Brain microvascular endothelial cell (primary cell): ENCODE results near the gene ZNF701.
"Not testable (repeated sequence)": the region's sequence is repeated elsewhere in the genome, so short reads cannot be mapped to it uniquely, and the experiment has no call there.

Source experiments
- DNase-seq: peaks from one replicate; pipeline ENCODE4 v3.0.0-alpha.2; 2020
- H3K27ac ChIP-seq: fragments of 250-450 bp; sonication (Bioruptor Pico); 2 replicates; pipeline ENCODE4 v1.5.1; 2020; ENCODE audit warnings: mild to moderate bottlenecking, moderate library complexity
- H3K27me3 ChIP-seq: fragments of 250-450 bp; sonication (Bioruptor Pico); replicated peaks from 2 replicates; pipeline ENCODE4 v1.5.1; 2020; ENCODE audit warnings: mild to moderate bottlenecking
- H3K36me3 ChIP-seq: fragments of 250-450 bp; sonication (Bioruptor Pico); replicated peaks from 2 replicates; pipeline ENCODE4 v1.5.1; 2020; ENCODE audit warnings: mild to moderate bottlenecking
- H3K4me3 ChIP-seq: 2 replicates; pipeline ENCODE4 v1.5.1; 2011; ENCODE audit warnings: low read depth, mild to moderate bottlenecking, control low read depth, low read length, moderate library complexity
- CTCF ChIP-seq: IDR thresholded peaks from 2 replicates; pipeline ENCODE4 v1.5.1; 2011; ENCODE audit warnings: low read depth, mild to moderate bottlenecking, moderate library complexity, low read length, control low read depth, inconsistent platforms; ENCODE audit errors: missing control alignments
- in situ Hi-C: cut with HindIII; loops from 2 replicates; pipeline ENCODE4 v1.10.0; 2017; ENCODE audit warnings: low sequenced_read_pairs, low pct_ligation_motif_present

The ZNF701 gene

GRCh38 chr19:52566121-52566520 lies 4.0 kb upstream of the ZNF701 start:
- in situ Hi-C loops: no loop called here
- DNase-seq: no peak

GRCh38 chr19:52566588-52566987 lies 3.5 kb upstream of the ZNF701 start:
- H3K4me3 ChIP-seq: no peak overlapping the region
- no peak for DNase-seq
- no peak for TF ChIP-seq CTCF
- H3K27me3 ChIP-seq: no peaks in the 10 kb centered on the region
- peaks cover 12% of the 10 kb centered on the region for H3K36me3 ChIP-seq
- in situ Hi-C loops: no loop called here
- H3K27ac ChIP-seq: no peak overlapping the region

More at GRCh38 chr19:52566121-52566520, 4.0 kb upstream of the ZNF701 start:
- peaks cover 12% of the 10 kb centered on the region for H3K36me3 ChIP-seq
- TF ChIP-seq CTCF: no peak
- H3K27ac ChIP-seq: no peak overlapping the region
- H3K27me3 ChIP-seq: no peaks in the 10 kb centered on the region
- no peak overlapping the region for H3K4me3 ChIP-seq

GRCh38 chr19:52567921-52568320 lies 2.2 kb upstream of the ZNF701 start:
- no peak for DNase-seq
- TF ChIP-seq CTCF: no peak
- Histone ChIP-seq H3K27ac (no peak overlapping the region), H3K36me3 (peaks cover 8% of the 10 kb centered on the region), H3K4me3 (no peak overlapping the region), H3K27me3 (no peaks in the 10 kb centered on the region)
- in situ Hi-C loops: no loop called here

- H3K27me3 ChIP-seq, in situ Hi-C loops, DNase-seq, H3K36me3 ChIP-seq: not testable (repeated sequence)
- Histone ChIP-seq H3K4me3 (peak overlapping the region; percentile 88), H3K27ac (peak overlapping the region; percentile 21)
These were observed 468 bp upstream of the ZNF701 start for GRCh38 chr19:52569638-52569999.

GRCh38 chr19:52584736-52585440 lies 14.8 kb downstream of the ZNF701 start:
- Histone ChIP-seq H3K36me3 (peaks cover 31% of the 10 kb centered on the region), H3K4me3 (no peak overlapping the region), H3K27me3 (no peaks in the 10 kb centered on the region), H3K27ac (no peak overlapping the region)
- in situ Hi-C loops: no loop called here
- no peak for DNase-seq
- no peak for TF ChIP-seq CTCF

- in situ Hi-C loops: no loop called here
- Histone ChIP-seq H3K27ac (no peak overlapping the region), H3K4me3 (no peak overlapping the region), H3K27me3 (no peaks in the 10 kb centered on the region), H3K36me3 (peaks cover 29% of the 10 kb centered on the region)
- DNase-seq: no peak
- no peak for TF ChIP-seq CTCF
These were observed 15.5 kb downstream of the ZNF701 start for GRCh38 chr19:52585604-52586003.
